Fibroblast of mammary gland (primary cell): Measurements from ENCODE around the gene SCG2.
"Not testable (repeated sequence)": the region's sequence is repeated elsewhere in the genome, so short reads cannot be mapped to it uniquely, and the experiment has no call there.

ENCODE experiments used
- DNase-seq: peaks from one replicate; pipeline ENCODE4 v3.0.0-alpha.2; 2010; ENCODE audit warnings: low read depth
- H3K4me3 ChIP-seq: 2 replicates; pipeline ENCODE4 v1.5.1; 2011; ENCODE audit warnings: low read depth, mild to moderate bottlenecking, low read length, moderate library complexity; ENCODE audit not compliant: control insufficient read depth
- TF ChIP-seq, protein P1 (sequence below): conservative IDR thresholded peaks from 2 replicates; pipeline ENCODE4 v1.5.1; 2011; ENCODE audit warnings: low read depth, low read length, inconsistent platforms; ENCODE audit not compliant: control insufficient read depth, insufficient read depth

SCG2 gene

DNA sequence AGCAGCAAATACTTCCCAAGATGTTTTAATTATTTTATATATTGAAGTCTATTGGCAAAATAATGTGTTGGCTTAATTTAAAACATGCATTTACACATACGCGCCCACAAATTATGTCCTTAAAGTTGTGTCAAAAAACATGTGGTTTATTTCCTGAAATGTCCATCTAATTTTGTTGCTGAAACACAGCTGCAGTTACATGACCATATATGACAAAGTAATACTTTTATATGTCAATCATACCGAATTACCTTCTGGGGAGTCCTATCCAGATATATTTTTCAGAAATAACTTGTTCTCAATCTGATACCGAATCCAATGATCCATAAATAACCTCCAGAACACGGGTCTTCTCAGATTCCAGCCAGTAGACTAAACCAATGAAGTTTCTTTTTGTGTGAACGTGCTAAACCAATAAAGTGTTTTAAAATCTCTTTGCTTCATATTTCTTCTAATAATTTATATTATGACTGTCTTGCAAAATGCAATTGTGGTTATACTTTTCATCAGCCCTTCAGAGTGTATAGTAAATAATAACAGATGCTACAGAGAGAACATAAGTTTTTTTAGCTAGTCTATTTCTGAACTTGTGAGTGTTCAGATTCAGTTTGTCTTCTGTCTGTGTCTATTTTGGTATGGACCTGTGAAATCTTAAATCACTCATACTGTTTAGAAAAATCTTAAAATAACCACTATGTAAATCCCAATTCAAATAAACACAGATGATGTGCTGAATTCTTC, 2.4 kb downstream of the SCG2 start:
- H3K4me3 ChIP-seq: no peak overlapping the region
- TF ChIP-seq, protein P1, sequence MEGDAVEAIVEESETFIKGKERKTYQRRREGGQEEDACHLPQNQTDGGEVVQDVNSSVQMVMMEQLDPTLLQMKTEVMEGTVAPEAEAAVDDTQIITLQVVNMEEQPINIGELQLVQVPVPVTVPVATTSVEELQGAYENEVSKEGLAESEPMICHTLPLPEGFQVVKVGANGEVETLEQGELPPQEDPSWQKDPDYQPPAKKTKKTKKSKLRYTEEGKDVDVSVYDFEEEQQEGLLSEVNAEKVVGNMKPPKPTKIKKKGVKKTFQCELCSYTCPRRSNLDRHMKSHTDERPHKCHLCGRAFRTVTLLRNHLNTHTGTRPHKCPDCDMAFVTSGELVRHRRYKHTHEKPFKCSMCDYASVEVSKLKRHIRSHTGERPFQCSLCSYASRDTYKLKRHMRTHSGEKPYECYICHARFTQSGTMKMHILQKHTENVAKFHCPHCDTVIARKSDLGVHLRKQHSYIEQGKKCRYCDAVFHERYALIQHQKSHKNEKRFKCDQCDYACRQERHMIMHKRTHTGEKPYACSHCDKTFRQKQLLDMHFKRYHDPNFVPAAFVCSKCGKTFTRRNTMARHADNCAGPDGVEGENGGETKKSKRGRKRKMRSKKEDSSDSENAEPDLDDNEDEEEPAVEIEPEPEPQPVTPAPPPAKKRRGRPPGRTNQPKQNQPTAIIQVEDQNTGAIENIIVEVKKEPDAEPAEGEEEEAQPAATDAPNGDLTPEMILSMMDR: no peak
- peak; percentile 55 for DNase-seq

DNA sequence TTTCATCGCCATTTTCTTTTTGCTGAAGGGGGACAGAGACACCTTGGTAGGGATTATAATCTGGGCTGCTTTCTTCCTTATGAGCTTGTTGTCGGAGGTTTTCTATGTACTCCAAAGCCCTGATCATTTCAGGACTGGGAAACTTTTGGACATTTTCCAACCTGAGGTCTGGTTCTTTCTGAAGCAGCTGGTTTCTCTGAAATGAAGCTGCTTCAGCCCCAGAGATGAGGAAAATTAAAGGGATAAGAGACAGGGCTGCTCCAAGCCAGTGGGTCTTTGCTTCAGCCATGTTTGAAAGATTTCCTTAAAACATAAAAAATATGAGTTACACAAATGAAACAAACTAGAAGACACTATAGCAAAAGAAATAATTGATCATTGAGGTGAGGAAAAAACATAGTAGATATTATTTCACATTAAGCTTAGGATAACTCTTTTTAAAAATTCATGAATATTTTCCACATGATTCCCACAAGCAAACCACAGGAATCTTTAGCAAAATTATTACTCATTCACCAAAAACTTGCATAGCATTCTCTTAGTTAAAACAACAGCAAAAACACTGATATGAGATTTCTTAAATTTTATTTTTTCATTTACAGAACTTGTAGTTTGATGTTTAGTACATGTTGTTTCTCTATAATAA, 3.0 kb downstream of the SCG2 start:
- TF ChIP-seq, protein P1: no peak
- peak; percentile 88 for DNase-seq
- H3K4me3 ChIP-seq: no peak overlapping the region

DNA sequence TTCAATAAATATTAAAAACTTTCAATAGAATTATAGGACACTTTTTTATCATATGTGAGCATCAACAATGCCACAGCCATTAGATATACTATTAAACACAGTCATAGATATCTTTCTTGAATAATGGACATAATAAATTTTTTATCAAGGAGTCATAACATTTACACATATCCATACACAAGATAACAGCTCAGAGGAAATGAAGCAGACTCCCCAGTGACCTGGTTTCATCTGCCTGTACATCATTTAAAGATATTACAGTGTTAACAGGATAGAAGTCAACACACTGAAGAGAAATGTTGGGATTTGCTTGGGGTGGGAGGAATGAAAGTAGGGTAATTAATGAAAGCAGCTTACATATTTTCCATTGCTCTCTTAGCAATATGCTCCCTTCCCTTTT, 5.1 kb downstream of the SCG2 start:
- DNase-seq: peak; percentile 68
- no peak overlapping the region for H3K4me3 ChIP-seq
- TF ChIP-seq, protein P1: no peak

DNA sequence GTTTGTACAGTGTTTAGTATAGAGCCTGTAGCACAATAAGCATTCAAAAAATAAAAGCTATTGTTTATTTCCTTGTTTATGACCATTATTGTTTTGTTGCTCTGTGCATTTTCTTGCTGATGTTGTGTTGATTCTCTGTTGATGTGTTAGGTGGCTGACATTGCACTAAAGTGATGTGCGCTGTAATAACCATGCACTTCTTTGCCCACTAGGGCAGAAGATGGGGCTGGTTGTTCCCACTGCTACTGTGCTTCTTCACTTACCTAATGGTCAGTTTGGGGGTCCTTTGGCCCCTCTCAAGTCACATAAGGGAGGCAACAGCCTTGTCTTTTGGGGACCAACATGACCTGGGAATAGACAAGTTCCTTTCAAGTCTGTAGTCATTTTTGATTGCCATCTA, 6.0 kb downstream of the SCG2 start:
- TF ChIP-seq, protein P1: no peak
- DNase-seq: no peak
- H3K4me3 ChIP-seq: no peak overlapping the region

DNA sequence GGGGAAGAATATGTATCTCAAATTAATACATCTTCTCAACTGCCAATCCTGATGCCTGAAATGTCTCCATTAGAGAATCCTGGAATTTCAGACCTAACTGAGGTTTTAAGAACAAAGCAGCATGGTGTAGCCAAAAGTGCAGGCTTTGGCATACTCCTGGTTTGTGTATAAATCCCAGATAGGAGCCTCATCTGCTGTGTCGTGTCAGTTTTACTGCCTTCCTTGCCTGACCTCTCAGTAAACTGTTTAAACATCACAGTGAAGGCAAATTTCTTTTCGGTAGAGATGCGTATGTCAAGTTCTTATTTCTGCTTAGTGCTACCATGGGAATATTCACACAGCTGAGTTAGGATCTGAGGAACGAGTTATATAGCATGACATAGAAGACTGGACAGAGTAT, 7.3 kb downstream of the SCG2 start:
- no peak for DNase-seq
- TF ChIP-seq, protein P1: no peak
- H3K4me3 ChIP-seq: no peak overlapping the region

DNA sequence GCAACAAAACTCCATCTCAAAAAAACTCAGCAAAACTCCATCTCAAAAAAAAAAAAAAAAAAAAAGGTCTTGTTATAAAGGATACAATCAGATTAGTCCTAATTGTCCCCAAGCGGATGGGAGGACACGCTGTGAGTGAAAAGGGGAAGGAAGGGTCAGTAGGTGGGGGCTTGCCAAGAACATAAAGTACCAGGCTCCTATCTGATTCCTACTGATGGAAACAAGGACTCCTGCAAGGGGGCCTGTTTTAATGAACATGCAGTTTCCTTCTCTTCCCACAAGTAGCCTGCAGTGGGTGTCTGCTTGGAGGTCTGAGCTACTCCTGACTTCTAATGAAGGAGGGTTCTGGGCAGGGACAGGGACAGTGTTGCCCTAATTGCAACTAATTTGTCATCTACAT, 7.9 kb downstream of the SCG2 start:
- TF ChIP-seq, protein P1: no peak
- no peak overlapping the region for H3K4me3 ChIP-seq
- DNase-seq: peak; percentile 22

DNA sequence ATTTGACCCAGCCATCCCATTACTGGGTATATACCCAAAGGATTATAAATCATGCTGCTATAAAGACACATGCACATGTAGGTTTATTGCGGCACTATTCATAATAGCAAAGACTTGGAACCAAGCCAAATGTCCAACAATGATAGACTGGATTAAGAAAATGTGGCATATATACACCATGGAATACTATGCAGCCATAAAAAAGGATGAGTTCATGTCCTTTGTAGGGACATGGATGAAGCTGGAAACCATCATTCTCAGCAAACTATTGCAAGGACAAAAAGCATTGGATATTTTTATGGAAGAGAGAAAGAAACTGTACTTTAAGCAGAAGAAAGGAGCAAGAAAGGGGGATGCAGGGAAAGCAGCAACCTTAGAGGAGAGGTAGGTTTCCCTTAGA, 9.5 kb downstream of the SCG2 start:
- not testable (repeated sequence) for H3K4me3 ChIP-seq, DNase-seq
